ACC112 (cell line): Measurements from ENCODE around the gene CREB5.
"Not testable (repeated sequence)": the region's sequence is repeated elsewhere in the genome, so short reads cannot be mapped to it uniquely, and the experiment has no call there.

Experiments
- H2AFZ ChIP-seq: fragments of 200-600 bp; sonication (generic); one replicate; pipeline ENCODE4 v1.6.0; 2017; ENCODE audit warnings: antibody characterized with exemption, low read length; ENCODE audit not compliant: unreplicated experiment
- H3K27ac ChIP-seq: fragments of 200-600 bp; sonication (generic); 2 replicates; pipeline ENCODE4 v1.5.1; 2014; ENCODE audit warnings: low read depth, mild to moderate bottlenecking, antibody characterized with exemption, low read length, moderate library complexity
- H3K27me3 ChIP-seq: fragments of 200-600 bp; sonication (generic); 2 replicates; pipeline ENCODE4 v1.6.1; 2014; ENCODE audit warnings: mild to moderate bottlenecking, antibody characterized with exemption, low read length, moderate library complexity, mixed read lengths; ENCODE audit not compliant: insufficient read depth
- H3K36me3 ChIP-seq: fragments of 200-600 bp; sonication (generic); 2 replicates; pipeline ENCODE4 v1.6.1; 2016; ENCODE audit warnings: mild to moderate bottlenecking, antibody characterized with exemption, low read length, moderate library complexity, mixed read lengths; ENCODE audit not compliant: insufficient read depth
- H3K4me1 ChIP-seq: fragments of 200-600 bp; sonication (generic); one replicate; pipeline ENCODE4 v1.6.1; 2016; ENCODE audit warnings: low read length, mixed read lengths; ENCODE audit not compliant: insufficient read depth, unreplicated experiment, control insufficient read depth
- H3K4me3 ChIP-seq: fragments of 200-600 bp; sonication (generic); 2 replicates; pipeline ENCODE4 v1.5.1; 2014; ENCODE audit warnings: mild to moderate bottlenecking, low read depth, low read length
- H3K79me2 ChIP-seq: fragments of 200-600 bp; sonication (generic); one replicate; pipeline ENCODE4 v1.6.0; 2016; ENCODE audit warnings: low read length; ENCODE audit not compliant: control insufficient read depth, unreplicated experiment, insufficient read depth

CREB5 gene

GRCh38 chr7:28823582-28823981 is 411.3 kb downstream of the CREB5 start:
- H2AFZ ChIP-seq, result no peak overlapping the region
- no peaks in the 10 kb centered on the region for H3K4me1 ChIP-seq
- no peaks in the 10 kb centered on the region for H3K36me3 ChIP-seq
- H3K27ac ChIP-seq, result no peak overlapping the region
- no peaks in the 10 kb centered on the region for H3K27me3 ChIP-seq
- H3K79me2 ChIP-seq, result no peaks in the 10 kb centered on the region
- H3K4me3 ChIP-seq, result no peak overlapping the region

DNA sequence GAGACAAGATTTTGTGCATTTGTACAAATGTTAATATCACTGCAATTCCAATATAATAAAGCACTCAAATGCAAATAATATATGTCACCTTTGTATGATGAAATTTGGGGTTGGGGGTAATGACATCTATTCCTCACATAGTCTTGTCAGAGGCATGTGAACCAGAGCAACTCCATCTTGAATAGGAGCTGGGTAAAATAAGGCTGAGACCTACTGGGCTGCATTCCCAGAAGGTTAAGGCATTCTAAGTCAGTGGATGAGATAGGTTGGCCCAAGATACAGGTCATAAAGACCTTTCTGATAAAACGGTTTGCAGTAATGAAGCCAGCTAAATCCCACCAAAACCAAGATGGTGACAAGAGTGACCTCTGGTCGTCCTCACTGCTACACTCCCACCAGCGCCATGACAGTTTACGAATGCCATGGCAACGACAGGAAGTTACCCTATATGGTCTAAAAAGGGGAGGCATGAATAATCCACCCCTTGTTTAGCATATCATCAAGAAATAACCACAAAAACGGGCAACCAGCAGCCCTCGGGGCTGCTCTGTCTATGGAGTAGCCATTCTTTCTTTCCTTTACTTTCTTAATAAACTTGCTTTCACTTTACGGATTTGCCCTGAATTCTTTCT is 413.6 kb downstream of the CREB5 start:
- not testable (repeated sequence) for H3K27me3 ChIP-seq, H3K36me3 ChIP-seq, H3K4me3 ChIP-seq, H3K79me2 ChIP-seq, H3K4me1 ChIP-seq, H3K27ac ChIP-seq, H2AFZ ChIP-seq

DNA sequence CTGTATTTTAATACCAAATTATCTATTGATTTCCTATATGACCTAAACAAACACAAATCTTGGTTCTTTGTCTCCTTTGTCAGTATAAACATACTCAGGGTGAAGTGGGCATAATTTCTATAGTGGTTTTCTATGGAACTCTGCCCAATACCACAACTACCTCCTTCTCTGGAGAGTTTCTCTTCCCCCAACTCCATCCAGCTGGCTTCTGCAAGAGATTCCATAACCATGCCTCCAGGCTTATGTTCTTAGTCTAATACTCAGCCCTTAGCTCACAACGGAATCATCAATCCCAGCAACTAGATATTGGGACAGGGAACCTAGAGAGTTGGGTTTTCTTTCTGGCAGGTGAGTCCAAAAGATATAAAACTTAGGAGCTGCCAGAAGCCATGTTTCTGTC is 418.5 kb downstream of the CREB5 start:
- Histone ChIP-seq H3K79me2 (no peaks in the 10 kb centered on the region), H3K36me3 (no peaks in the 10 kb centered on the region), H2AFZ (no peak overlapping the region), H3K27me3 (0 out of 2 replicates have a peak, but pooled peaks cover 4% of the 10 kb centered on the region), H3K4me3 (no peak overlapping the region), H3K27ac (no peak overlapping the region), H3K4me1 (peaks cover 6% of the 10 kb centered on the region)

- H3K4me1 ChIP-seq, result peaks cover 17% of the 10 kb centered on the region
- no peak overlapping the region for H2AFZ ChIP-seq
- H3K27me3 ChIP-seq, result 0 out of 2 replicates have a peak, but pooled peaks cover 4% of the 10 kb centered on the region
- no peak overlapping the region for H3K27ac ChIP-seq
- no peaks in the 10 kb centered on the region for H3K79me2 ChIP-seq
- no peaks in the 10 kb centered on the region for H3K36me3 ChIP-seq
- H3K4me3 ChIP-seq, result no peak overlapping the region
Observed at GRCh38 chr7:28832669-28833068, 420.4 kb downstream of the CREB5 start.

DNA sequence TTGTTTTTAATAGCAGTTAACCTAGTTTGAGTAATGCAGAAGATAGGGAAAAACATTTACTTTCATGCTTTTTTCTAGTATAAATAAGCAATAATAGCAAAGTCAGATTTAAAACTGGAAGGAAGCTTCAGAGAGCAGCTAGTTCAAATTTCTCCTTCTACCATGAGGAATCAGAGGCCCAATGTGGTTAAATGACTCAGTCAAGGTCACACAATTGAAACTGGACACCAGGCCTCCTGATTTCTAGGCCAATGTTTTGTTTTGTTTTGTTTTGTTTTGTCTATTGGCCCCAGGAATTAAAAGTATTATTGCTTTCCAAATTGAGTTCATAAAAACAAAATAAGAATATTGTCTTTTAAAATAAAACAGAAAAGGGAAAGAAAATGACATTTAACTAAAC is 423.5 kb downstream of the CREB5 start:
- H3K4me1 ChIP-seq, result peaks cover 17% of the 10 kb centered on the region
- no peak overlapping the region for H3K4me3 ChIP-seq
- H2AFZ ChIP-seq, result no peak overlapping the region
- H3K27ac ChIP-seq, result no peak overlapping the region
- H3K36me3 ChIP-seq, result no peaks in the 10 kb centered on the region
- no peaks in the 10 kb centered on the region for H3K79me2 ChIP-seq
- peaks cover 5% of the 10 kb centered on the region; the same call in 1 of the 2 replicates for H3K27me3 ChIP-seq

DNA sequence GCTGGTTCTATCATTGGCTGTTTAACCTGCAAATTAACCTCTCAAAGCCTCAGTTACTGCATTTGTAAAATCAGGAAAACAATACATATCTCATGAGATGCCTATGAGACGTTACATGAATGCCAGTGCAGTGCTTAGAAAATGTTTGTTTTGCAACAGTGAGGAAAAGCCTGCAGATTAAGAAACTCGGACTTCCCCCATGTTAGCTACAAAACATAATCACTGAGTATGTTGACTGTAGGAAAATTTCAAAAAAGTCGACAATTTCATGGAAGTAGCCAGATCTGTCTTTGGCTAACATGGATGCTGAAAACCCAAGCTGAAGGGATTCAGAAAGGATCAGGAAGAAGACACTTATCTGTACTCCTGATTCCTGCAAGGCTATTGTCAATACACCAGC is 424.4 kb downstream of the CREB5 start:
- Histone ChIP-seq H3K36me3 (no peaks in the 10 kb centered on the region), H3K27ac (no peak overlapping the region), H3K79me2 (no peaks in the 10 kb centered on the region), H3K4me1 (peaks cover 17% of the 10 kb centered on the region), H3K4me3 (no peak overlapping the region), H2AFZ (no peak overlapping the region), H3K27me3 (peaks cover 9% of the 10 kb centered on the region; the same call in 1 of the 2 replicates)

DNA sequence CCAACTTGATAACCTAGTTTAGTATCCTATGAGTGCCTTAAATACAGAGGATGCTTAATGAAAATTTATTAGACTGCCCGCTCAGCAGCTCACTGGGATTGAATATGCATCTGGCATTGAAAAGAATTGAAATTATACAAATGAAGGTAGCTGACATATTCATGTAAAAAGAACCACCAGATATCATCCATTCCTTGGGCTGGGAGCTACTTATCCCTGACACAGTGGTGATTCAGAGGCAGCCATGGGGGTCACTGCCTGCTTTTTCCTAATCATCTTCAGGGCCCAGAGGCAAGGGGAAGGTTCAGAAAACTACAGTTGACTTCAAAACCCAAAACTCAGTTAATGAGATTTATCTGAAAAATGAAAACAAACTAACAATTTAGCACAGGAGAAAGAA is 424.9 kb downstream of the CREB5 start:
- Histone ChIP-seq H3K79me2 (no peaks in the 10 kb centered on the region), H3K27me3 (peaks cover 12% of the 10 kb centered on the region; the same call in 1 of the 2 replicates), H3K4me1 (peaks cover 17% of the 10 kb centered on the region), H3K36me3 (no peaks in the 10 kb centered on the region), H3K27ac (no peak overlapping the region), H3K4me3 (no peak overlapping the region), H2AFZ (no peak overlapping the region)

GRCh38 chr7:28840592-28840995 is 428.3 kb downstream of the CREB5 start:
- Histone ChIP-seq H3K27ac (no peak overlapping the region), H3K79me2 (no peaks in the 10 kb centered on the region), H3K27me3 (peaks cover 24% of the 10 kb centered on the region), H3K36me3 (no peaks in the 10 kb centered on the region), H3K4me1 (peaks cover 12% of the 10 kb centered on the region), H3K4me3 (no peak overlapping the region), H2AFZ (no peak overlapping the region)

- Histone ChIP-seq H3K36me3 (no peaks in the 10 kb centered on the region), H3K4me3 (no peak overlapping the region), H3K79me2 (no peaks in the 10 kb centered on the region), H3K27me3 (peaks cover 24% of the 10 kb centered on the region), H2AFZ (no peak overlapping the region), H3K4me1 (peaks cover 6% of the 10 kb centered on the region), H3K27ac (no peak overlapping the region)
Observed at GRCh38 chr7:28841766-28842165, 429.4 kb downstream of the CREB5 start.

- Histone ChIP-seq H3K27me3 (peaks cover 24% of the 10 kb centered on the region), H3K4me3 (no peak overlapping the region), H3K36me3 (no peaks in the 10 kb centered on the region), H3K4me1 (no peaks in the 10 kb centered on the region), H3K79me2 (no peaks in the 10 kb centered on the region), H3K27ac (no peak overlapping the region), H2AFZ (no peak overlapping the region)
Observed at GRCh38 chr7:28842769-28843295, 430.5 kb downstream of the CREB5 start.

- Histone ChIP-seq H3K36me3 (no peaks in the 10 kb centered on the region), H2AFZ (no peak overlapping the region), H3K27ac (no peak overlapping the region), H3K79me2 (no peaks in the 10 kb centered on the region), H3K4me1 (no peaks in the 10 kb centered on the region), H3K4me3 (no peak overlapping the region), H3K27me3 (peaks cover 24% of the 10 kb centered on the region)
Observed at GRCh38 chr7:28845106-28845505, 432.8 kb downstream of the CREB5 start.
